ENCODE results near the gene CHRNA10.

Gene CHRNA10

DNA sequence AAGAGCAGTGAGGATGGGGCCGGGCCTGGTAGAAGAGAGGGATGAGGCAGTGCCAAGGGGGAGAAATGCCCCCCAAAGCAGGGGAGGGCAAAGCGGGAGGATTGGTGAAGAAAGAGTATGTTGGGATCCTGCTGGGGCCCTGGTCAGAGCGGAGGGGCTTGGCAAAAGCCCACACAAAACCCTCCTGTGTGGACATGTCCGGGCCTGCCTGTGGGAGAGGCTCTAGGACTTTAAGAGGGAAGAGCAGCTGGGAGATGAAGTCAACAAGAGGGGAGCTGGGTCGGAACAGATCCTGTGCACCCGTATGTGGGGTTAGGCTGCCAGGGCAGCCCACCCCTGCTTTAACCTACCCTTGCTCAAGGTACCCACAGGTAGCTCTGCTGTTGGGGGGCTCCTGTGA is 55.2 kb downstream of the CHRNA10 start:
- H3K27ac ChIP-seq (ENCODE audit: low read length) = no peak overlapping the region
- peaks cover 15% of the 10 kb centered on the region for H3K4me1 ChIP-seq (ENCODE audit: low read length)
- no peaks in the 10 kb centered on the region for H3K27me3 ChIP-seq (ENCODE audit: low read depth, low read length)
- H2AFZ ChIP-seq (ENCODE audit: low read depth, low read length) = no peak overlapping the region
- H4K20me1 ChIP-seq (ENCODE audit: insufficient read depth, low read length) = no peaks in the 10 kb centered on the region
- no peak overlapping the region for H3K4me2 ChIP-seq (ENCODE audit: low read length)
- no peaks in the 10 kb centered on the region for H3K36me3 ChIP-seq (replicated peaks; ENCODE audit: low read depth, low read length)
- no peaks in the 10 kb centered on the region for H3K9me3 ChIP-seq (ENCODE audit: insufficient read depth, low read length)
- H3K9ac ChIP-seq (ENCODE audit: low read length) = no peak overlapping the region
- H3K79me2 ChIP-seq (ENCODE audit: low read length) = no peaks in the 10 kb centered on the region
- no peak for TF ChIP-seq EZH2phosphoT487 (IDR thresholded peaks at IDR 0.05; ENCODE audit: low read depth)
- TF ChIP-seq, protein P1, sequence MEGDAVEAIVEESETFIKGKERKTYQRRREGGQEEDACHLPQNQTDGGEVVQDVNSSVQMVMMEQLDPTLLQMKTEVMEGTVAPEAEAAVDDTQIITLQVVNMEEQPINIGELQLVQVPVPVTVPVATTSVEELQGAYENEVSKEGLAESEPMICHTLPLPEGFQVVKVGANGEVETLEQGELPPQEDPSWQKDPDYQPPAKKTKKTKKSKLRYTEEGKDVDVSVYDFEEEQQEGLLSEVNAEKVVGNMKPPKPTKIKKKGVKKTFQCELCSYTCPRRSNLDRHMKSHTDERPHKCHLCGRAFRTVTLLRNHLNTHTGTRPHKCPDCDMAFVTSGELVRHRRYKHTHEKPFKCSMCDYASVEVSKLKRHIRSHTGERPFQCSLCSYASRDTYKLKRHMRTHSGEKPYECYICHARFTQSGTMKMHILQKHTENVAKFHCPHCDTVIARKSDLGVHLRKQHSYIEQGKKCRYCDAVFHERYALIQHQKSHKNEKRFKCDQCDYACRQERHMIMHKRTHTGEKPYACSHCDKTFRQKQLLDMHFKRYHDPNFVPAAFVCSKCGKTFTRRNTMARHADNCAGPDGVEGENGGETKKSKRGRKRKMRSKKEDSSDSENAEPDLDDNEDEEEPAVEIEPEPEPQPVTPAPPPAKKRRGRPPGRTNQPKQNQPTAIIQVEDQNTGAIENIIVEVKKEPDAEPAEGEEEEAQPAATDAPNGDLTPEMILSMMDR (IDR thresholded peaks at IDR 0.05; ENCODE audit: low read depth, low read length) = no peak
- no peak overlapping the region for H3K4me3 ChIP-seq (ENCODE audit: low read length)
